IMR-90 (cell line): ENCODE data around the gene CIROP. TPM values are rescaled to one million over a fixed set of nuclear protein-coding genes. Genes with fewer than 3 reads are reported as not detected.

Experiments used
- ATAC-seq: fragments of 200-7000 bp; cut with Tn5 transposase; 2 replicates; pipeline ENCODE4 v1.9.1; 2020; ENCODE audit warnings: low read depth, mild to moderate bottlenecking, moderate library complexity
- BruUV-seq: library from RNA; stranded (reverse); fragments of 400-500 nt; replicated peaks from 2 replicates; lab custom pipeline; 2021; lab: Mats Ljungman, UMichigan
- CTCF ChIA-PET: fragments of 300-600 bp; formaldehyde crosslinking; extraction: SDS; loops from one replicate; lab custom pipeline; 2021; ENCODE audit warnings: antibody characterized with exemption; lab: Yijun Ruan, JAX
- POLR2A ChIA-PET: fragments of 300-600 bp; sonication (Branson Sonifier 250); formaldehyde crosslinking; loops from one replicate; lab custom pipeline; 2022; ENCODE audit warnings: antibody characterized with exemption; ENCODE audit not compliant: unreplicated experiment; lab: Charles Lee
- DNase-seq: peaks from one replicate; pipeline ENCODE4 v3.0.0; 2013
- H2AFZ ChIP-seq: replicated peaks from 2 replicates; pipeline ENCODE3; 2013; ENCODE audit warnings: low read length, mild to moderate bottlenecking; ENCODE audit not compliant: poor library complexity
- H2AK5ac ChIP-seq: 2 replicates; pipeline ENCODE4 v1.6.1; 2013; ENCODE audit warnings: low read depth, low read length, inconsistent platforms
- H2AK9ac ChIP-seq: replicated peaks from 2 replicates; pipeline ENCODE3; 2013; ENCODE audit warnings: mild to moderate bottlenecking, low read depth, low read length, moderate library complexity; ENCODE audit not compliant: poor library complexity
- H2BK120ac ChIP-seq: 2 replicates; pipeline ENCODE4 v1.6.1; 2013; ENCODE audit warnings: low read depth, low read length, inconsistent platforms
- H2BK15ac ChIP-seq: 3 replicates; pipeline ENCODE4 v1.6.1; 2013; ENCODE audit warnings: low read depth, low read length, inconsistent platforms
- H2BK20ac ChIP-seq: 2 replicates; pipeline ENCODE4 v1.6.1; 2013; ENCODE audit warnings: low read depth, mild to moderate bottlenecking, inconsistent platforms, low read length, moderate library complexity
- H2BK5ac ChIP-seq: 2 replicates; pipeline ENCODE4 v1.6.1; 2013; ENCODE audit warnings: mild to moderate bottlenecking, low read depth, low read length, inconsistent platforms; ENCODE audit not compliant: poor library complexity, severe bottlenecking
- H3K14ac ChIP-seq: replicated peaks from 2 replicates; pipeline ENCODE4 v1.6.1; 2013; ENCODE audit warnings: low read depth, low read length, inconsistent platforms
- H3K18ac ChIP-seq: 2 replicates; pipeline ENCODE4 v1.6.1; 2013; ENCODE audit warnings: low read depth, low read length, control low read depth
- H3K23ac ChIP-seq: 2 replicates; pipeline ENCODE4 v1.6.1; 2013; ENCODE audit warnings: low read depth, low read length, inconsistent platforms
- H3K27ac ChIP-seq: 2 replicates; pipeline ENCODE4 v1.5.1; 2013; ENCODE audit warnings: mild to moderate bottlenecking, control low read depth, low read length; ENCODE audit not compliant: insufficient read depth
- H3K27me3 ChIP-seq: 2 replicates; pipeline ENCODE4 v1.6.1; 2013; ENCODE audit warnings: low read length; ENCODE audit not compliant: control insufficient read depth, insufficient read depth
- H3K36me3 ChIP-seq: 2 replicates; pipeline ENCODE4 v1.6.1; 2013; ENCODE audit warnings: low read length, mixed read lengths; ENCODE audit not compliant: control insufficient read depth, insufficient read depth
- H3K4ac ChIP-seq: 2 replicates; pipeline ENCODE4 v1.6.1; 2013; ENCODE audit warnings: low read depth, low read length, inconsistent platforms
- H3K4me1 ChIP-seq: 2 replicates; pipeline ENCODE4 v1.6.1; 2013; ENCODE audit warnings: low read length, mixed read lengths; ENCODE audit not compliant: control insufficient read depth, insufficient read depth
- H3K4me2 ChIP-seq: 2 replicates; pipeline ENCODE4 v1.6.1; 2013; ENCODE audit warnings: low read depth, mild to moderate bottlenecking, control low read depth, low read length, moderate library complexity
- H3K4me3 ChIP-seq: 2 replicates; pipeline ENCODE4 v1.5.1; 2013; ENCODE audit warnings: low read depth, mild to moderate bottlenecking, control low read depth, low read length, moderate library complexity; ENCODE audit not compliant: insufficient read depth
- H3K56ac ChIP-seq: 2 replicates; pipeline ENCODE4 v1.6.1; 2013; ENCODE audit warnings: low read length, inconsistent platforms; ENCODE audit not compliant: insufficient read depth; ENCODE audit errors: extremely low read depth
- H3K79me1 ChIP-seq, 2 experiments: 2 replicates each; pipeline ENCODE4 v1.6.1; 2013; ENCODE audit warnings: low read length in 2 of 2, inconsistent platforms in 1 of 2, low read depth in 1 of 2
- H3K9ac ChIP-seq: 2 replicates; pipeline ENCODE4 v1.6.1; 2013; ENCODE audit warnings: low read depth, low read length, control low read depth
- H3K9me1 ChIP-seq: 2 replicates; pipeline ENCODE4 v1.6.1; 2013; ENCODE audit warnings: low read length, inconsistent platforms; ENCODE audit not compliant: insufficient read depth
- H3K9me3 ChIP-seq: 2 replicates; pipeline ENCODE4 v1.6.1; 2013; ENCODE audit warnings: low read length; ENCODE audit not compliant: control insufficient read depth, insufficient read depth
- H4K20me1 ChIP-seq: 2 replicates; pipeline ENCODE4 v1.6.1; 2013; ENCODE audit warnings: low read length, inconsistent platforms; ENCODE audit not compliant: insufficient read depth
- H4K5ac ChIP-seq: 2 replicates; pipeline ENCODE4 v1.6.1; 2013; ENCODE audit warnings: mild to moderate bottlenecking, low read depth, low read length, control low read depth
- H4K8ac ChIP-seq, 2 experiments: 2 replicates each; pipeline ENCODE4 v1.6.1; 2013; ENCODE audit warnings: low read depth in 2 of 2, low read length in 2 of 2, control low read depth in 1 of 2, inconsistent platforms in 1 of 2
- H4K91ac ChIP-seq: 2 replicates; pipeline ENCODE4 v1.6.1; 2013; ENCODE audit warnings: low read depth, low read length, inconsistent platforms; ENCODE audit not compliant: insufficient read depth
- BHLHE40 ChIP-seq: fragments of 150-350 bp; IDR thresholded peaks from 2 replicates; pipeline ENCODE4 v1.6.1; 2016; ENCODE audit warnings: mild to moderate bottlenecking, low read depth, low read length
- CEBPB ChIP-seq: IDR thresholded peaks from 2 replicates; pipeline ENCODE4 v1.6.1; 2012; ENCODE audit warnings: low read depth, low read length, improper control_type of control experiment
- CHD1 ChIP-seq: IDR thresholded peaks from 2 replicates; pipeline ENCODE4 v1.6.1; 2012; ENCODE audit warnings: low read depth, low read length, improper control_type of control experiment
- CTCF ChIP-seq: conservative IDR thresholded peaks from 2 replicates; pipeline ENCODE4 v1.5.1; 2012; ENCODE audit warnings: mild to moderate bottlenecking, low read depth, low read length, improper control_type of control experiment
- ELK1 ChIP-seq: fragments of 150-350 bp; IDR thresholded peaks from 2 replicates; pipeline ENCODE4 v1.6.1; 2016; ENCODE audit warnings: low read depth, mild to moderate bottlenecking, low read length, moderate library complexity, borderline replicate concordance
- FOS ChIP-seq: fragments of 150-350 bp; IDR thresholded peaks from 2 replicates; pipeline ENCODE4 v1.6.1; 2016; ENCODE audit warnings: low read depth, low read length
- MAFK ChIP-seq: IDR thresholded peaks from 2 replicates; pipeline ENCODE4 v1.6.1; 2012; ENCODE audit warnings: low read depth, low read length, improper control_type of control experiment
- MAZ ChIP-seq: IDR thresholded peaks from 2 replicates; pipeline ENCODE4 v1.6.1; 2012; ENCODE audit warnings: low read depth, mild to moderate bottlenecking, low read length, improper control_type of control experiment, moderate library complexity, borderline replicate concordance
- MXI1 ChIP-seq: IDR thresholded peaks from 2 replicates; pipeline ENCODE4 v1.6.1; 2012; ENCODE audit warnings: low read depth, mild to moderate bottlenecking, low read length, moderate library complexity, borderline replicate concordance
- NFE2L2 ChIP-seq: fragments of 150-350 bp; IDR thresholded peaks from 2 replicates; pipeline ENCODE4 v1.6.1; 2016; ENCODE audit warnings: low read depth, mild to moderate bottlenecking, low read length
- POLR2A ChIP-seq: IDR thresholded peaks from 2 replicates; pipeline ENCODE4 v1.6.1; 2012; ENCODE audit warnings: mild to moderate bottlenecking, low read depth, low read length
- RAD21 ChIP-seq: IDR thresholded peaks from 2 replicates; pipeline ENCODE4 v1.6.1; 2012; ENCODE audit warnings: low read length, improper control_type of control experiment
- RCOR1 ChIP-seq: IDR thresholded peaks from 2 replicates; pipeline ENCODE4 v1.6.1; 2012; ENCODE audit warnings: mild to moderate bottlenecking, low read length, improper control_type of control experiment; ENCODE audit not compliant: insufficient replicate concordance
- RFX5 ChIP-seq: IDR thresholded peaks from 2 replicates; pipeline ENCODE4 v1.8.0; 2012; ENCODE audit warnings: low read depth, mild to moderate bottlenecking, low read length, moderate library complexity
- SMC3 ChIP-seq: fragments of 150-350 bp; IDR thresholded peaks from 2 replicates; pipeline ENCODE4 v1.6.1; 2016; ENCODE audit warnings: low read depth, mild to moderate bottlenecking, antibody characterized with exemption, low read length, moderate library complexity
- USF2 ChIP-seq: fragments of 150-350 bp; IDR thresholded peaks from 2 replicates; pipeline ENCODE4 v1.6.1; 2017; ENCODE audit warnings: mild to moderate bottlenecking, antibody characterized with exemption, low read length, low read depth
- WGBS, 2 experiments: methylation state at CpG; one replicate each; pipeline versions ENCODE4 v1.1.5 to v1.1.7; 2013; ENCODE audit warnings: missing lambda C conversion rate in 2 of 2; ENCODE audit not compliant: insufficient read length in 1 of 2; ENCODE audit errors: extremely low coverage in 2 of 2; 5-methylcytosine and 5-hydroxymethylcytosine counted together
- dilution Hi-C: fragments of 300-500 bp; cut with HindIII; formaldehyde crosslinking; loops from one replicate; pipeline ENCODE4 v1.14.3; 2018; ENCODE audit warnings: low sequenced_read_pairs; ENCODE audit not compliant: unreplicated experiment
- in situ Hi-C: fragments of 300-500 bp; cut with MboI; formaldehyde crosslinking; loops from 3 replicates; pipeline ENCODE4 v1.14.3; 2019; ENCODE audit warnings: low sequenced_read_pairs, inconsistent platforms, mixed read lengths
- intact Hi-C: fragments of 100-400 bp; cut with micrococcal nuclease; formaldehyde crosslinking; loops from 2 replicates; pipeline ENCODE4 v1.10.0; 2022
- polyA plus RNA-seq, 3 experiments: library from polyadenylated mRNA; depleted of rRNA; stranded (reverse); fragments of >200 nt; gene quantifications; 2 replicates each; pipeline ENCODE4 v1.2.3, GENCODE V29; 2012; ENCODE audit warnings: low replicate concordance in 1 of 3
- total RNA-seq: library from RNA; depleted of rRNA; stranded (reverse); fragments of >200 nt; gene quantifications from 2 replicates; pipeline ENCODE4 v1.2.3, GENCODE V29; 2012

CIROP gene
- total and polyA plus RNA-seq, 2 of the 4 experiments (the other 2 are of a cell fraction) = 0.31 to 0.36 TPM

GRCh38 chr14:23099212-23099861, 5.5 kb downstream of the CIROP start:
- Histone ChIP-seq H2AK5ac (no peak overlapping the region), H3K18ac (no peak overlapping the region), H4K5ac (no peak overlapping the region), H3K9me1 (peaks cover 11% of the 10 kb centered on the region), H3K9me3 (no peaks in the 10 kb centered on the region), H4K8ac (no peak overlapping the region; a peak in 1 of 4 replicates), H2BK20ac (no peak overlapping the region), H3K4me3 (no peak overlapping the region), H2BK5ac (no peak overlapping the region), H3K4me1 (peaks cover 4% of the 10 kb centered on the region), H4K20me1 (peaks cover 36% of the 10 kb centered on the region; the same call in 1 of the 2 replicates), H3K23ac (no peak overlapping the region), H3K36me3 (peaks cover 12% of the 10 kb centered on the region), H3K14ac (no peak overlapping the region), H3K79me1 (peaks cover 15 to 52% of the 10 kb centered on the region in 2 experiments; a peak in 3 of 4 replicates), H3K56ac (no peak overlapping the region), H3K27ac (no peak overlapping the region), H2BK120ac (no peak overlapping the region), H2BK15ac (no peak overlapping the region), H3K9ac (no peak overlapping the region), H2AFZ (no peak overlapping the region), H3K27me3 (no peaks in the 10 kb centered on the region), H3K4me2 (no peak overlapping the region), H2AK9ac (no peak overlapping the region), H3K4ac (no peak overlapping the region), H4K91ac (no peak overlapping the region)
- TF ChIP-seq MXI1 (no peak), FOS (no peak), CTCF (no peak), RAD21 (no peak), MAZ (no peak), RFX5 (no peak), USF2 (no peak), SMC3 (no peak), MAFK (no peak), RCOR1 (no peak), CEBPB (no peak), ELK1 (no peak), BHLHE40 (no peak), NFE2L2 (no peak), POLR2A (no peak), CHD1 (no peak)
- dilution Hi-C loops (no loop called here), in situ Hi-C loops (loop anchor here (25.0 kb wide), 1 partner anchor 1038 kb away; the partner anchor contains the start of genes EMC9, FITM1, PSME1 and PSME2), intact Hi-C loops (no loop called here)
- ATAC-seq (no peak), DNase-seq (no peak)
- CTCF ChIA-PET = interaction anchor here (1.0 kb wide), 1 partner anchor 30 kb away, joined by 3 read pairs; no protein-coding TSS in a partner anchor
- BruUV-seq = no TSS peak
- POLR2A ChIA-PET = no interaction called here
- no CpG with 5 or more reads among the region's 10 CpGs for WGBS, 2 experiments
